ENCODE results near the gene CLECL1. TPM values are rescaled to one million over a fixed set of nuclear protein-coding genes. Genes with fewer than 3 reads are reported as not detected.
A peak's percentile ranks its signal among the peaks of the same experiment; 100 is the strongest.

Gene CLECL1
- total RNA-seq, 3 donors from 2014 or later = 9.8 to 14.8 (median 12.1) TPM

GRCh38 chr12:9756170-9756569 is 23.3 kb upstream of the CLECL1 start:
- peaks cover 50% of the 10 kb centered on the region for H3K4me1 Mint-ChIP-seq (ENCODE audit: low read depth)
- peaks cover 69% of the 10 kb centered on the region for H3K36me3 Mint-ChIP-seq (ENCODE audit: insufficient read depth)
- DNase-seq = no peak
- H3K4me3 Mint-ChIP-seq = peak overlapping the region; percentile 97
- ATAC-seq = no peak
- H3K27me3 Mint-ChIP-seq (ENCODE audit: low read depth) = no peaks in the 10 kb centered on the region
- H3K9me3 Mint-ChIP-seq = no peaks in the 10 kb centered on the region

DNA sequence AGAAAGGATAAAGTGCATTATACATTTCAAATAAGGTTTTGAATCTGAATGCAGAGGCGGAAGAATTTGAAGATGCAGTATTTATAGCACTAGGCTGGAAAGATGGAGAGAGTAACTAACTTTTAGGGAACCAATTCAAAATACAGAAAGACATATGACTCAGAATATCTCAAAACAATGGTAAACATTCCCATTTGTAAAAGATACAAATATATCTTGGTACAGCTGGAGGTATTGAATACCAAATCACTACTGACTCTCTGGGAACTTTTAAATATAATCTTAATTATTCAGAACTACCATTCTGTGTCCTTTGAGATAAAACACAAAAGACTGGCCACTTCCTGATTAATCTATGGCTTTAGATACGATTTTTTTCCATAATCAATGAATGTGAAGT is 22.7 kb upstream of the CLECL1 start:
- DNase-seq = no peak
- peak overlapping the region; percentile 97 for H3K4me3 Mint-ChIP-seq
- H3K4me1 Mint-ChIP-seq (ENCODE audit: low read depth) = peaks cover 48% of the 10 kb centered on the region
- peaks cover 69% of the 10 kb centered on the region for H3K36me3 Mint-ChIP-seq (ENCODE audit: insufficient read depth)
- no peaks in the 10 kb centered on the region for H3K9me3 Mint-ChIP-seq
- ATAC-seq = no peak
- no peaks in the 10 kb centered on the region for H3K27me3 Mint-ChIP-seq (ENCODE audit: low read depth)

DNA sequence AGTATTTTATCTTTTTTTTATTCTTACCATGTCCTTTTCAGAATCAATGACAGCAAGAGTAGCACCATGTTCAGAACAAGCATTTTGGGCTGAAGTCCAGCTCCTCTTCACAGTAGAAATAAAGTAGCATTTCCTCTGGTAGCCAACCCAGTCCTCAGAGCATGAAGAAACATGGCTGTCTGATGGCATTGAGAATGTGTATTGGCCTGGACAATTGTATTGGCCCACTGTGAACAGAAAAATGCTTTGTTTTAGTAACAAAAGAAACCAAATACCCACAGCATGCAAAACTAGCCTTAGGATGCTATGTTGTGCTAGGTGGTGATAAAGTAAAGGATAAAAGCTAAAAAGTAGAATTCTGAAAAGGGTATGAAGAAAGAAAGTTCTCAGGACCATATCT is 22.1 kb upstream of the CLECL1 start:
- Mint-ChIP-seq H3K4me1 (ENCODE audit: low read depth) (peaks cover 49% of the 10 kb centered on the region), H3K9me3 (no peaks in the 10 kb centered on the region)
- DNase-seq = no peak

DNA sequence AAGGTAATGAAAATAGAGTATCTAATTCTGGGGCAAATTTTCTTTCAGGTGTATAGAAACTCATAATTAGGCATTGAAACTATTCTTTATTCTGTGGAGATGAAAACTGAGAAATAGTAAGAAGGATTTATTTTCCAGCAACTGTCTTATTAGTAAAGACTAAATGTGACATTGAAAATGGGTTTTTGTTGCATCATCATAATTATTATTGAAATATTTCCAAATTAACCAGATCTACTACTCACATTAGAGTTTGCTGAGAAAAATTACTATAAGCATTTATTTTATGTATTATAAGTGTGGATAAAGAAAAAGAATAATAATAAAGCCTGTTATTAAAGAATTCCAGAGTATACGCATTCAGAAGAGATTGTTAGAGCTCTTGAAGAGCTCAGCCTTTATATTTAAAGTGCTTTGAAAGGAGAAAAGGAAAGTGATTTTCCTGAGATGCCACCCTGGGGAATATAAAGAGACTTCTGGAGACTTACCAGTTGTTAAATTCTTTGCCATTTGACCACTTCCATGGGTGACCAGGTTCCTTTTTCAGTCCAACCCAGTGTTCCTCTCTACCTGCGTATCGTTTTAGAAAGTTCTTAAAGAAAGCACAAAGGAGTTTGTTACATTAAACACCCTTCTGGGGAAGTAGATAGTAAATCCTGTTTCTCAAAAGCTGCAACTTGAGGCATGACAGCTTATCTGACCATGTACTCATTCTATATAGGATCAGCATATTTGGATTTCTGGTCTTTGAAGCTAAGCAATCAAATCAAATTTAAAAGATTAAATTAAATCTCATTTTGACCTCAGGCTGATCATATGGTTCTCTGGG is 21.4 kb upstream of the CLECL1 start:
- peak overlapping the region; percentile 97 for H3K4me3 Mint-ChIP-seq
- no peak for ATAC-seq
- no peak for DNase-seq
- no peaks in the 10 kb centered on the region for H3K9me3 Mint-ChIP-seq
- H3K27me3 Mint-ChIP-seq (ENCODE audit: low read depth) = no peaks in the 10 kb centered on the region
- H3K4me1 Mint-ChIP-seq (ENCODE audit: low read depth) = peaks cover 49% of the 10 kb centered on the region
- H3K36me3 Mint-ChIP-seq (ENCODE audit: insufficient read depth) = peaks cover 60% of the 10 kb centered on the region

More for the DNA sequence above, 22.1 kb upstream of the CLECL1 start:
- ATAC-seq = no peak
- no peaks in the 10 kb centered on the region for H3K27me3 Mint-ChIP-seq (ENCODE audit: low read depth)
- H3K36me3 Mint-ChIP-seq (ENCODE audit: insufficient read depth) = peaks cover 67% of the 10 kb centered on the region
- H3K4me3 Mint-ChIP-seq = peak overlapping the region; percentile 97

DNA sequence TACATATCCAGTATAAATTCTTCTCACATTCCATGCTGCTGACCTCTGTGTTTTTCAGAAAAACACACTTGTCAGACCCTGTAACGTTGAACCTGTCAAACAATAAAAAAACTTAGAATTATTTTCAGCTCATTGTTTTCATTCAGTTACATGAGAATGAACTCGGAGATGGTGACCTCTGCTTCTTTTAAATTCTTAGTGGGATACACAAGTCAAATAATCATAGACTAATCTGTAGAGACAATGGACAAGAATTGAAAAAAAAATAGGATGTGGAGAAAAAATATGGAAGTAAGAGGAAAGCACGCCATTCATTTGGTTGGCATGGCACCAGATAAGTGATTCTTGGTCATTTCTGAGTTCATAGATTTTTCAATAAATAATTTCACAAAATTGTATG is 20.6 kb upstream of the CLECL1 start:
- Mint-ChIP-seq H3K4me3 (peak overlapping the region; percentile 97), H3K9me3 (no peaks in the 10 kb centered on the region), H3K4me1 (ENCODE audit: low read depth) (peaks cover 49% of the 10 kb centered on the region), H3K27me3 (ENCODE audit: low read depth) (no peaks in the 10 kb centered on the region), H3K36me3 (ENCODE audit: insufficient read depth) (peaks cover 57% of the 10 kb centered on the region)
- DNase-seq (no peak), ATAC-seq (no peak)

DNA sequence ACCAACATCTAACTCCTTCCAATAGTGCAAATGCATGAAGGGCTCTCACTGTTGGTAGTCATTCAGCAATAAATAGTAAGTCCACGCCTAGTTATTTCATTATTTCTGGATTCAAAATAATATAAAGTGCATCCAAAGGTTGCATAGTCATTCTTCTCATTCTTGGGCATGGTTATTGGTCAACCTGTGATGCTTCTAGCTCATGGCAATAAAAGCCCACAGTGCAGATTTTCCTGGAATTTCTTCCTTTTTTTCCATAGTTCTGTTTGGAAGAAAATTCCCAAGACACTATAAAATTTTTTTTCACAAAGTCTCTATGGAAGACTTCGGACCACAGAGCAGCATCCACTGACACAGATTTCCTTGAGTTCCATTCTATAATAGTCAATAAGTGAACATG is 20.2 kb upstream of the CLECL1 start:
- Mint-ChIP-seq H3K9me3 (no peaks in the 10 kb centered on the region), H3K27me3 (ENCODE audit: low read depth) (no peaks in the 10 kb centered on the region), H3K36me3 (ENCODE audit: insufficient read depth) (peaks cover 53% of the 10 kb centered on the region), H3K4me3 (peak overlapping the region; percentile 97), H3K4me1 (ENCODE audit: low read depth) (peaks cover 49% of the 10 kb centered on the region)
- ATAC-seq (no peak), DNase-seq (no peak)

- DNase-seq (no peak), ATAC-seq (no peak)
- Mint-ChIP-seq H3K36me3 (ENCODE audit: insufficient read depth) (peaks cover 46% of the 10 kb centered on the region), H3K4me1 (ENCODE audit: low read depth) (peaks cover 46% of the 10 kb centered on the region), H3K4me3 (peak overlapping the region; percentile 97), H3K9me3 (no peaks in the 10 kb centered on the region), H3K27me3 (ENCODE audit: low read depth) (no peaks in the 10 kb centered on the region)
Measured at GRCh38 chr12:9752145-9752933, 19.4 kb upstream of the CLECL1 start.

DNA sequence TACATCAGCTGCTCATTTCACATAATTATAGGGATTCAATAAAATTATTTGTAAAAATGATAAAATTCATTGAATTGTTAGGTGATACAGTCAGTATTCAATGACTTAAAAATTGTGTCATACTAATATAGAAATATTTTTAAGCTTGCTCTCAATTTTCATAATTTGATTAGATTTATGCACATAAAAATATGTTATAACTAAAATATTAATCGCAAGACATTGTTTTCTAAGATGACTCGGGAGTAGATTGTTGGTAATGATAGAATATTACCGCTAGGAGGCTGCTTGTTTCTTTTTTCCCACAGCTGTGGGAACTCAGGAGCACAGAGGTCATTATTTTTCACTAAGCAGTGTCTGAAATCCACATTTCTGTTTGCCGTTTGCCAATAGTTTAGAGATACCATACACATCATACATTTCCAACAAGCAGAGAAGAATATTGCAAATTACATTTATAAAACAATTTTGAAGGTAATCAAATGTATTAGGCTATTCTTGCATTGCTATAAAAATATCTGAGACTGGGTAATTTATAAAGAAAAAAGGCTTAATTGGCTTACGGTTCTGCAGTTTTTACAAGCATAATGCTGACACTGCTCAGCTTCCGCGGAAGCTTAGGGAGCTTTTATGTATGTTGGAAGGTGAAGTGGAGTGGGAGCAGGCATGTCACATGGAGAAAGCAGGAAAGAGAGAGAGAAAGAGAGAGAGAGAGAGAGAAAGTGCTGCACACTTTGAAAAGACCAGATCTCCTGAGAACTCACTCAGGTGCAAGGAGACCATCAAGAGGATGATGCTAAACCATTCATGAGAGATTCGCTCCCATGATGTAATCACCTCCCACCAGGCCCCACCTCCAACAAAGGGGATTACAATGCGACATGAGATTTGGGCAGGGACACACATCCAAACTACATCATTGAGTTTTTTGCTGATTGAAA is 18.6 kb upstream of the CLECL1 start:
- Mint-ChIP-seq H3K4me3 (peak overlapping the region; percentile 72), H3K36me3 (ENCODE audit: insufficient read depth) (peaks cover 37% of the 10 kb centered on the region), H3K9me3 (no peaks in the 10 kb centered on the region), H3K27me3 (ENCODE audit: low read depth) (no peaks in the 10 kb centered on the region), H3K4me1 (ENCODE audit: low read depth) (peaks cover 41% of the 10 kb centered on the region)
- DNase-seq (peak; percentile 57), ATAC-seq (peak; percentile 60 to 73)

DNA sequence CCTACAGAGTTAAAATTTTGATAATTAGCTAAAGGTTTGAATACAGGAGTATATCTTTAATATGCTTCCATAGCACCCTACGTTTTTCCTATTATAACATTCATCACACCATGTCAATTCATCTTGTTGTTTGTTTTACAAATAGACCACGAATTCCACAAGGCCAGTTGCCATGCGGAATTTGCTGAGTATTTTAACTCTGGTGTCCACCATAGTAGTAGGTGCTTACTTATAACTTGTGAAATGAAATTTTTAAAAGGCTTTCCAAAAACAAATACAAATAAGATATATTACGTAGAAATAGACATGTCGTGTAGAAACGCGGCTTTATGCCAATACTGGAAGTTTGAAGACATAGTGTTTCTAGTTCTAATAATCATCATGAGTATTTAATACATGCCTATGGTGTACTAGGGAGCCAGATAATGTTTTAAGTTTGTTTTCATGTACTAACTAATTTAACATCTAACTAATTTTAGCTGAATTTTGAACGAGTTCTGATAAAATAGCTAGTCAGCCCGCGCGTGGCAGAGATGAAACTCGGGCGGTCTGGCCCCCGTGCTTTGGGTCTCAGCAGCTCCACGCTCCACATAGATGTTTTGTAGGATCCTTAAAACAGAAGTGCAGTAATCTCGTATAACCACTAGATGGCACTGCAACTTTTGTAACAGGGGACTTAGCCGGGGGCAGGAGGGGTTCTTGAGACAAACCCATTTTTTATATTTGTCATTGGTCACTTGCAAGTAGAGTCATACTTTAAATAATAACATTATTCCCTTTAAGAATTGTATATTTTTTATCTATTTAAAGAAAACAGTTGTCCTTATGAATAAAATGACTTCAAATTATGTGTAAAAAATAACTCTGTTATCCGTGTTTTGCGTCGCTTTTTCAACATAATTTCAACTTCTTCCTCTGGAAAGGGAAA is 17.6 kb upstream of the CLECL1 start:
- Mint-ChIP-seq H3K4me1 (ENCODE audit: low read depth) (peaks cover 36% of the 10 kb centered on the region), H3K27me3 (ENCODE audit: low read depth) (no peaks in the 10 kb centered on the region), H3K4me3 (peak overlapping the region; percentile 72), H3K9me3 (no peaks in the 10 kb centered on the region), H3K36me3 (ENCODE audit: insufficient read depth) (peaks cover 32% of the 10 kb centered on the region)
- ATAC-seq (peak; percentile 56 to 63), DNase-seq (peak; percentile 68)

- no peak overlapping the region for H3K4me3 Mint-ChIP-seq
- H3K9me3 Mint-ChIP-seq = no peaks in the 10 kb centered on the region
- ATAC-seq = no peak
- H3K36me3 Mint-ChIP-seq (ENCODE audit: insufficient read depth) = peaks cover 24% of the 10 kb centered on the region
- DNase-seq = no peak
- H3K27me3 Mint-ChIP-seq (ENCODE audit: low read depth) = no peaks in the 10 kb centered on the region
- H3K4me1 Mint-ChIP-seq (ENCODE audit: low read depth) = peaks cover 35% of the 10 kb centered on the region
Measured at GRCh38 chr12:9749640-9750039, 16.7 kb upstream of the CLECL1 start.

GRCh38 chr12:9745199-9745598 is 12.3 kb upstream of the CLECL1 start:
- Mint-ChIP-seq H3K9me3 (peaks cover 4% of the 10 kb centered on the region), H3K36me3 (ENCODE audit: insufficient read depth) (no peaks in the 10 kb centered on the region), H3K4me3 (no peak overlapping the region), H3K27me3 (ENCODE audit: low read depth) (no peaks in the 10 kb centered on the region), H3K4me1 (ENCODE audit: low read depth) (peaks cover 44% of the 10 kb centered on the region)
- ATAC-seq = no peak
- DNase-seq = no peak

DNA sequence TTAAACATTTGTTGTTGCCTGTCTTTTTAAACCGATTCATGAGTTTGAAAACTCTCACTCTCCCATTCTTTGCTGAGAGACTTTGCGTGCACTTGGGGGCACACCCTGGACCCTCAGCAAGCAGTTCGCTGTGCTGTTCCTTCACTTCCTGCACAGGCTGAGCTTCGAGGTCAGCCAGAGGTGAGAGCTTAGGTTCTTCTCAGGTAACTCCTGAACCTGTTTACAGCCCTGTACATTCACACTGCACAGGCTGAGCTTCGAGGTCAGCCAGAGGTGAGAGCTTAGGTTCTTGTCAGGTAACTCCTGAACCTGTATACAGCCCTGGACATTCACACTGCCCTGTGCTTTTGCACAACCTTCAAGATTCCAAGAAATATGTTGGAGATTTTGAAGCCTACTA is 9.8 kb upstream of the CLECL1 start:
- Mint-ChIP-seq H3K4me3 (peak overlapping the region; percentile 70), H3K4me1 (ENCODE audit: low read depth) (peaks cover 60% of the 10 kb centered on the region), H3K36me3 (ENCODE audit: insufficient read depth) (no peaks in the 10 kb centered on the region), H3K27me3 (ENCODE audit: low read depth) (no peaks in the 10 kb centered on the region), H3K9me3 (peaks cover 4% of the 10 kb centered on the region)
- ATAC-seq (peak; percentile 30 to 31), DNase-seq (no peak)

GRCh38 chr12:9741726-9742125 is 8.8 kb upstream of the CLECL1 start:
- H3K4me1 Mint-ChIP-seq (ENCODE audit: low read depth) = peaks cover 70% of the 10 kb centered on the region

More at GRCh38 chr12:9741726-9742125, 8.8 kb upstream of the CLECL1 start:
- ATAC-seq = peak; percentile 89 to 93
- DNase-seq = peak; percentile 59
- no peaks in the 10 kb centered on the region for H3K27me3 Mint-ChIP-seq (ENCODE audit: low read depth)
- H3K9me3 Mint-ChIP-seq = peaks cover 4% of the 10 kb centered on the region
- no peaks in the 10 kb centered on the region for H3K36me3 Mint-ChIP-seq (ENCODE audit: insufficient read depth)
- peak overlapping the region; percentile 70 for H3K4me3 Mint-ChIP-seq

Measured in activated T-cell treated with anti-CD3 and anti-CD28 coated beads, Interleukin-2, amount 50 U/mL, for 4 hours (primary cell).